Activated CD8-positive, alpha-beta memory T cell treated with anti-CD3 and anti-CD28 coated beads, Interleukin-2, amount 50 U/mL, for 4 hours (primary cell): Measurements from ENCODE around the gene AGXT.
"Not testable (repeated sequence)": the region's sequence is repeated elsewhere in the genome, so short reads cannot be mapped to it uniquely, and the experiment has no call there.

ENCODE experiments used
- DNase-seq: peaks from one replicate; pipeline ENCODE4 v3.0.0-alpha.2; 2020

AGXT gene

DNA sequence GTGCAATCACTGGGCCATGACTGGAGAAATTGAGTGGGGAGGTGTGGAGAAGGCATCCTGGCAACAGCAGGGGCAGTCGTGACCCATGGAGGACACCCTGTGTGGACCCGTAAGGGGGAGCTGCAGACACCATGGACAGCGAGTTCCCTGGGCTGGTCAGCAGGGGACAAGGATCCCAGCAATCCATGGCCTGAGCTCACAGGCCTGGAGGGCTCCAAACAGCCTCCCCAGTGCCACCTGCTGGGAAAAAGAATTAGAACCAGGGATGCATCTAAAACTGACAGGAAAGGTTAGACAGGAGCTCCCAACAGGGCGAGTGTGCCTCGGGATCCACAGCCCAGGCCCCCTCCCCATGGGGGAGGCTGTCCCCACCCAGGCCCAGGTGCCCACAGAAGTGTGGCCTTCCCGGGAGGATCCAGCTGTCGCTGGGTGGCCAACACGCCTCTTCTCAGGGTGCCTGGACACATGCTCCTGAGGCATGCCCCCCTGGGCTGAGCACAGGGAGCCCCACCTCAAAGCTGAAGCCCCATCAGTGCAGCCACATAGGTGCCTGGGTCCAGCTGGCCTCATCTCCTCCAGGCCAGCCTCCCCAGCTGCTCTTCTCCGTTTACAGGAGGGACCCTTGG lies 28.1 kb upstream of the AGXT start:
- no peak for DNase-seq

GRCh38 chr2:240846309-240846708 lies 22.3 kb upstream of the AGXT start:
- not testable (repeated sequence) for DNase-seq

GRCh38 chr2:240846873-240847595 lies 21.6 kb upstream of the AGXT start:
- DNase-seq: no peak

GRCh38 chr2:240847817-240848216 lies 20.8 kb upstream of the AGXT start:
- no peak for DNase-seq

GRCh38 chr2:240848900-240849680 lies 19.5 kb upstream of the AGXT start:
- no peak for DNase-seq

DNA sequence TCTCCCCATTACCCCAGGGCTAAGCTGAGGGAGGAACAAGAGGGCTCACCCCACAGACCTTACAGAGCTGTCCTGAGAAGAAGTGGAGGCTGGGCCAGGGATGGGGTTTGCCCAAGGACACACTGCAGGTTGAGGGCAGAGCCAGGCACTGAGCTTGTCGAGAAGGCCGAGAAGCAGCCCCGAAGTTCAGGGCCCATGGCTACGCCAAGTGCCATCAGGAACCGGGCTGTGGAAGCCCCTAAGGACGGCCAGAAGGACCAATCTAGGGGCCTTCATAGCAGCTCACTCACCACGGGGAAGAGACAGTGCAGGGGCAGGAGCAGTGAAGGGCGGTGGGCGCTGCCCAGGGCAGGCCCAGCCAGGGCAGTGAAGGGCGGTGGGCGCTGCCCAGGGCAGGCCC lies 18.6 kb upstream of the AGXT start:
- DNase-seq: no peak

DNA sequence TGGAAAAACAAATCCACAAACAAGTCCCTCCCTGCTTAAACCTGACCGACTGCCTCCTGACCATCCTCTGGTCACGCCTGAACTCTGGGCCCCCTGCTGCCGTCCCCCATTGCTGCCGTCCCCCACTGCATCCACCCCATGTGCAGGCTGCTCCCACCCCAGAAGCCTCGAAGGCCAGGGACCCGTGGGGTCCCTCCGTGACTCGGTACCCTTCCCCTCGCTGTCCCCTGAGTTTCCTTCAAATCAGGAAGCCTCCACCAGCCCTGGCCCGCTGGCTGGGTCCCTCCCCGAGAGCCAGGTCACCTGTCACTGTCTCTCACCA lies 17.9 kb upstream of the AGXT start:
- no peak for DNase-seq

- DNase-seq: peak; percentile 87
These were observed 17.3 kb upstream of the AGXT start for GRCh38 chr2:240851078-240851991.

- DNase-seq: no peak
These were observed 15.8 kb upstream of the AGXT start for GRCh38 chr2:240852671-240853314.

- DNase-seq: no peak
These were observed 13.0 kb upstream of the AGXT start for GRCh38 chr2:240855670-240856069.

DNA sequence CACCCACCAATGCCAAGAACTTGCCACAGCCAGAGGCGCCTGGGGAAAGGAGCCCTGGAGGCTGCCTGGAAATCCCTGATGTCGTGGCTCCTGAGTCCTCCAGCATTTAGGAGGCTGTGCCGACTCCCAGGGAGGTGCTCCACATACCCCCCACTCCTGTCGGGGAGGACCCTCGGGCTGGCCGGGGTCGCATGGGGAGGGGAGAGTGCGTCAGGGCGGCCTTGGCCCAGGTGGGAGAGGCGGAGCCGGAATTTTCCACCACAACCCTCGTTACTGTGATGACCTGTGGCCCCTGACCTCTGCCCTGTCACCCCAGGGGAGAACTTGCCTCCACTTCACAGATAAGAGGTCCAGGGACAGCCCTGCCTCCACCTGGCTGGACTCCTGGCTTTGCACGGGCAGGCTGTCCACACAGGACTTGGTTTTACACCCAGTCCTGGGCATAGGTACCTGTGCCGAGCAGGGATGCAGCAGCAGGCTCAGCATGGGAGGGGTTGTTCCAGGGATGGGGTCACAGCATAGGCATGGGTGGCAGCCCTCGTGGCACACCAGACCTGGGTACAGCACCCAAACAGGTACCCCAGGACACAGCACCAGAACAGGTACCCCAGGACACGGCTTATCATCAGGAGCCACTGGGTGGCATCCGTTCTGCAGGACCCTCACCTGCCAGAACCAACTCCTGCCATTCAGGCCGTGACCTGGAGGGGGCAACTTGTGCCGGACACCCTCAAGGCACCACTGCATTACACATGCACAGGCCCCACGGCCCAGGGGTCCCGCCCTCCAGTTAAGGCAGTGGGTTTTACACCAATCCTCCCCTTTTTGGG lies 12.3 kb upstream of the AGXT start:
- DNase-seq: no peak

DNA sequence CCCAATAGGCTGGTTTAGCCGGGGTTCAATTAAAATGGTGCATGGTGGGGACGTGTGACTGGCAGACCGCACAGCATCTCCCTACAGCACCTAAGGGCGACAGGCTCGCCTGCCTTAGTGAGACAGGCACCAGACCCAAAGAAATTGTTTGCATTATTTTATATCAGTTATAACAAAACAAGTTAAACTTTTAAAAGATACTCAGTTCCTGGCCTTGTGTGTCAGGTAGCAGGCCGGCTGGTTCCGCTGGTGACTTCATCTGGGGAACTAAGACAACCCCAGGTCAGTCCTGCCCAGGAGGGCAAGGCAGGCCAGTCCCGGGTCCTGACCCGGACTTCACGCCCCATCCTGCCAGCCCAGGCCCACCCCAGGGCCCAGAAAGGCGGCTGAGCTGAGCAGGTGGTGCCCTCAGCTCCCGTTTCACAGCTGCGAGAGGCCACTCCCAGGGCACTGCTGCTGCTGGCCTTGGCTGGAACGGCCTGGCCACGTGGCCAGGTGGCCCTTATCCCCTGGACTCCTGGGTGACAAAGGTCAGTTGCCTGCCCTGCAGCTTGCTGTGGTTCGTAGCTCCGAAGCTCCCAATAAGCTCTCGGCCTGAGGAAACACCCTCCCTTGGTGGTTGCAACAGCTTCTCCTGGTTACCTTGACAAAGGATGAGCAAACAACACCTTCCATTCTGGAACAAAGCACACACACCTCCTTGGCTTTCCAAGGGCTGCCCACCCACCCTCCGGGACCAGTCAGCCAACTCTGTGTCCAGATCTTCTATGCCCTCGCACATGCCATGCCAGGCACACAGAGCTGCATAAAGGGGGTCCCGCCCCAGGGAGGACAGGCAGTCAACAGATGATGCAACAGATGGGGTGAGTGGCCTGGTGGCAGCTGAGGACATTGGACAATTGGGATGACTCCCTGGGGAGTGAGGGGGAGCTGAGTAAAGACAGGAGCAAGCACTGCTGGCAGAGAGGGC lies 11.3 kb upstream of the AGXT start:
- no peak for DNase-seq

DNA sequence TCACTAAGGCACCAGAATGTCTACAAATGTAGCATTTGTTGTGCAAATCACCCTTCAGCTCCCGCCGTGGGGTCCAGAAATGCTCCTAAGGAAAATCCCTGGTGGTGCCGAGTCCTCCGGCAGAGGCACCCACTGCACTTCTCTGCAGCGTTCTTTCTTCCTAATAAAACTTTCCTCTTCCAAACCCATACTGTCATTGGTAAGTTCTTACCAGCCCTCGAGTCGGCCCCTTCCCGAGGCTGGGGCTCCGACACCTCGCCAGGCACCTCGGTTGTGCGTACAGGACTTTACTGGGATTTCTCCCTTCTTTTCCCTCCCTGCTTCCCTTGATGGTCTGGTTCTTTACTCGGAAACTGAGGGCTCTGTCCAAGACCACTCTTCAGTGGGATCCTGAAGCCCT lies 10.3 kb upstream of the AGXT start:
- no peak for DNase-seq

- no peak for DNase-seq
These were observed 9.8 kb upstream of the AGXT start for GRCh38 chr2:240858871-240859270.

- DNase-seq: no peak
These were observed 7.1 kb upstream of the AGXT start for GRCh38 chr2:240861547-240861946.

DNA sequence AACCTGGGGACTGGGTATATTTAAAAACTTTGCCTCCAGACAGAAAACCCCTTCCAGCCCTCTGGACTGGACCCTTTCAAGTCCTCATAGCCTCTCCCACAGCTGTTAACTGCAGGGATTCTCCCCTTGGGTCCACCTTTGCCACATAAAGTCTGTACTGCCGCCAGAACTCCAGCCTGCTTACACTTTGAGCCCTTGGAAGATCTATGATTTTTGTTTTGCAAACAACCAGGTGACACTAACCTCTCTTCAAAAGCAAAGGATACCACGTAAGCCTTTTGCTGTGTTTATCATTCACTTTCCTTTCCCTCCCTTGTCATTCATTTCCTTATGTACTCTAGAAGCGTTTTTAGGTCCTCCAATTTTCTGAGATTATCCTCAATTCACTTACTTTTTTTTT lies 4.1 kb upstream of the AGXT start:
- no peak for DNase-seq

GRCh38 chr2:240865391-240865790 lies 3.2 kb upstream of the AGXT start:
- DNase-seq: no peak

GRCh38 chr2:240869109-240869955 lies 708 bp downstream of the AGXT start:
- no peak for DNase-seq
